ENCODE results near the gene TOR2A.

Gene TOR2A

DNA sequence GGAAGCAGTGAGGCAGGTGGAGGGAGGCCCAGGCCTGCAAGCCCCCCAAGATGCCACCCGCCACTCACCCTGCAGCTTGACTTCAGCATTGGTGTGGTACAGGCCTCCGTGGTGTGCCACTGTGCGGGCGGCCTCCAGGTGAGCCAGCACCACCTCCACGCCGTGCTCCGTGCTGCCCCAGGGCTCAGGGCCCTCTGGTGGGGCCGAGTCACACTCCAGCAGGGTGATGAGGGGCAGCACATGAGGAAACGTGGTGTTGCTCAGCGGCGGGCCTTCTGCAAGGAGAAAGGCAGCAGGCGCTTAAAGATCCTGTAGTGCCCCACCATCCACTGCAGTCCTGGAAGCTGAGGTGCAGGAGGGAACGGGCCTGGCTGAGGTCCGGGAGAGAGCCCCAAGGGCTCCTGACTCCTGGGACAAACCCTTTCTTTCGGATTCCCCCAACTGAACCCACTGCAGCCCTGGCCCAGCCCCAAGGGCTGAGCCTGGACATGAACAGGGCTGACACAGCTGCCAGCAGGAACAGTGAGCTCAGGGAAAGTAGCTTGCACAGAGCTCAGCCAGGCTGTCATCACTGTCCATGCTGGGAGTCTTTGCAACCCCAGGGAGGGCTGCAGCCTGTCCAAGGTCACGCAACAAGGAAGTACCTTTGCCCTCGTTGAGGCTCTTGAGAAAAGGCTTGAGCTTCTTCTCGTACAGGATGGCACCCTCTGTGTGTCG, 4.7 kb upstream of the TOR2A start:
- Histone ChIP-seq H3K27ac (ENCODE audit: low read depth, low read length) (no peak overlapping the region), H3K27me3 (ENCODE audit: control insufficient read depth, insufficient read depth, low read length) (peaks cover 3% of the 10 kb centered on the region; the same call in 1 of the 2 replicates), H3K4me1 (ENCODE audit: control insufficient read depth, insufficient read depth, low read length) (peaks cover 3% of the 10 kb centered on the region; the same call in 1 of the 2 replicates), H3K4me3 (ENCODE audit: low read depth, low read length) (no peak overlapping the region), H3K9me3 (ENCODE audit: control insufficient read depth, insufficient read depth, low read depth, low read length) (no peaks in the 10 kb centered on the region), H3K9ac (ENCODE audit: low read length) (no peak overlapping the region), H3K36me3 (ENCODE audit: control insufficient read depth, insufficient read depth, low read length) (no peaks in the 10 kb centered on the region)

DNA sequence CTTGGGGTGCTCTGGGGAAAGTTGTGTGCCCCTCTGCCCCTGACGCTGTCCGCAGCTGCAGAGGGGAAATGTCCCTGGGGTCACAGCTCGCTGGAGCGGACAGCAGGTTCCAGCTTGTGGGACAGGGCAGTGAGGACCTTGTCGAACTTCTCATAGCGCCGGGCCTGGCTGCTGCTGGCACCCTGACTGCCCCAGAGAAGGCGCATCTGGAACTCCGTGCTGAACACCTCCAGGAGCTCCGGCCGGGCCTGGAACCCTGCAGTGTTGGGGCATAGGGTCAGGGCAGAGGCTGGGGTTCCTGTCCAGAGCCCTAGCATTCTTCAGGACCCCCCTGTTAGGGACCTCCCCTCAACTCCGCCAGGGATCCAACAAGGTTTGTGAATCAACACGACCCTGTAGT, 3.6 kb upstream of the TOR2A start:
- no peak overlapping the region for H3K9ac ChIP-seq (ENCODE audit: low read length)
- H3K27me3 ChIP-seq (ENCODE audit: control insufficient read depth, insufficient read depth, low read length) = peaks cover 3% of the 10 kb centered on the region; the same call in 1 of the 2 replicates
- peaks cover 9% of the 10 kb centered on the region; the same call in 1 of the 2 replicates for H3K4me1 ChIP-seq (ENCODE audit: control insufficient read depth, insufficient read depth, low read length)
- H3K4me3 ChIP-seq (ENCODE audit: low read depth, low read length) = no peak overlapping the region
- no peak overlapping the region for H3K27ac ChIP-seq (ENCODE audit: low read depth, low read length)
- H3K36me3 ChIP-seq (ENCODE audit: control insufficient read depth, insufficient read depth, low read length) = no peaks in the 10 kb centered on the region
- H3K9me3 ChIP-seq (ENCODE audit: control insufficient read depth, insufficient read depth, low read depth, low read length) = no peaks in the 10 kb centered on the region

DNA sequence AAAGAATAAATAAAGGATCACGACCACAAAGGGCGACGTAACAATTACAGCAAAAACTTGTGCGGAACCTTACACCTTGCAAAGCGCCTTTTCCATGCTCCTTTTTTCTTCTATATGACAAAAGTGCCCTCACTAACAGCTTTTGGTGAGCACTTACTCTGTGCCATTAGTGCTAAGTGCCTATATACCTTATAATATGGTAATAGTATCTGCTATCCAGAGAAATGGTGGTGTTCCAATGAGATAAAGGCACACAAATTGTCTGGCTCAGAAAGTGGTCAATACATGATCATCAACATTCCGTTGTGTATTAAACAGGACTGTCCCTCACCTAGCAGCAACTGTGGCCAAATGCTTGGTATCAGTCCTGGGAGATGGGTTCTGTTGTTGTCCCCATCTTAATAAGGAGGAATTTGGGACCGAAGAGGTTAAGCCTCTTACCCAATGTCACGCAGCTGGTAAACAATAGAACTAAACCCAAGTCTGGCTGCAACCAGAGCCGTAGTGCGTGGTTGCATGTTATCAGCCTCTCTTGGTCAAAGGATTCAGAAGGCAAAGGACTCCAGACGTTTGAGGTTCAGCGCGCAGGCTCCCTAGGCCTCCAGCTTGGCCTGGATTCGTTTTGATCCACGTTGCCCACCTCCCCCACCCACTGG, 564 bp upstream of the TOR2A start:
- Histone ChIP-seq H3K9me3 (ENCODE audit: control insufficient read depth, insufficient read depth, low read depth, low read length) (no peaks in the 10 kb centered on the region), H3K9ac (ENCODE audit: low read length) (no peak overlapping the region), H3K36me3 (ENCODE audit: control insufficient read depth, insufficient read depth, low read length) (no peaks in the 10 kb centered on the region), H3K4me1 (ENCODE audit: control insufficient read depth, insufficient read depth, low read length) (peaks cover 6% of the 10 kb centered on the region; the same call in 1 of the 2 replicates), H3K27me3 (ENCODE audit: control insufficient read depth, insufficient read depth, low read length) (no peaks in the 10 kb centered on the region), H3K27ac (ENCODE audit: low read depth, low read length) (peak overlapping the region; percentile 5; the same call in 1 of the 2 replicates), H3K4me3 (ENCODE audit: low read depth, low read length) (peak overlapping the region; percentile 36)

DNA sequence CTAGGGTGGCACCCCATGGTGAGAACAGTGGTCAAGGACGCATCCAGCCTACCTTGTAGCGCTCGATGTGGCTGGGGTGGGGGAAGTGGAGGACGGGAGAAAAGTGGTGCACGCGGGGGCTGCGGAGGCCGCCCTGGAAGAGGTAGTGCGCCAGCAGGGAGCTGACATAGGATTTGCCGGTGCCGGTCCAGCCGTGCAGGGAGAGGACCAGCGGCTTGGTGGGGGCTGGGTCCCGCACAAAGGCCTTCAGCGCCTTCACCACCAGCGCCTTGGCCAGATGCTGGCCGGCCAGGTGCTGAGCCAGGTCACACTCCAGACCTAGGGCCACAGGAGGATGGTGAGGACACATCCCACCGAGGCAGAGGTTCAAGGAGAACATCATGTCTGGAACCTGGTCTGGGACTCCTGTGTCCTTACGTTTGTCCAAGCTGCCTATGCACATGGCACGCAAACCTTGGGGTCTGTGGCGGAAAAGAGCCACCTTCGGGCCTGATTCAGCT, 797 bp downstream of the TOR2A start:
- Histone ChIP-seq H3K27ac (ENCODE audit: low read depth, low read length) (no peak overlapping the region), H3K9me3 (ENCODE audit: control insufficient read depth, insufficient read depth, low read depth, low read length) (no peaks in the 10 kb centered on the region), H3K4me1 (ENCODE audit: control insufficient read depth, insufficient read depth, low read length) (peaks cover 6% of the 10 kb centered on the region; the same call in 1 of the 2 replicates), H3K9ac (ENCODE audit: low read length) (no peak overlapping the region), H3K36me3 (ENCODE audit: control insufficient read depth, insufficient read depth, low read length) (no peaks in the 10 kb centered on the region), H3K27me3 (ENCODE audit: control insufficient read depth, insufficient read depth, low read length) (no peaks in the 10 kb centered on the region), H3K4me3 (ENCODE audit: low read depth, low read length) (peak overlapping the region; percentile 73)

DNA sequence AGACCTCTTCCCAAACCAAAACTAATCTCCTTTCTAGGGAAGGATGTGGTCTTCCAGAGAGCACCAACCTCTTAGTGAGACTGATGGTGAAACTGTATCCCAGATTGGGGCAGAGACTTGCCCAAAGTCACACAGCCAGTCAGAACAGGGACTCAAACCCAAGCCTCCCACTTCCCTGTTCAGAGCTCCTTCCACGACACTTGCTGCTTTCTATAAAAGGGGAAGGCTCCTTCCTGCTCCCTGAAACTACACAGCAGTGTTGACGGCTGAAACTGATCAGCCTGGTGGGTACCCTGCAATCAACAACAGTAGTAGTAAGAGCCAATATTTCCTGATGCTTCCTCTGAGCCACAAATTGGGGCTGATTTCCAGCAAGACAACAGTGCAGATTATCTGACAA, 1.5 kb downstream of the TOR2A start:
- no peak overlapping the region for H3K4me3 ChIP-seq (ENCODE audit: low read depth, low read length)
- no peaks in the 10 kb centered on the region for H3K9me3 ChIP-seq (ENCODE audit: control insufficient read depth, insufficient read depth, low read depth, low read length)
- no peak overlapping the region for H3K9ac ChIP-seq (ENCODE audit: low read length)
- H3K27ac ChIP-seq (ENCODE audit: low read depth, low read length) = no peak overlapping the region
- H3K27me3 ChIP-seq (ENCODE audit: control insufficient read depth, insufficient read depth, low read length) = no peaks in the 10 kb centered on the region
- no peaks in the 10 kb centered on the region for H3K36me3 ChIP-seq (ENCODE audit: control insufficient read depth, insufficient read depth, low read length)
- peaks cover 6% of the 10 kb centered on the region; the same call in 1 of the 2 replicates for H3K4me1 ChIP-seq (ENCODE audit: control insufficient read depth, insufficient read depth, low read length)

DNA sequence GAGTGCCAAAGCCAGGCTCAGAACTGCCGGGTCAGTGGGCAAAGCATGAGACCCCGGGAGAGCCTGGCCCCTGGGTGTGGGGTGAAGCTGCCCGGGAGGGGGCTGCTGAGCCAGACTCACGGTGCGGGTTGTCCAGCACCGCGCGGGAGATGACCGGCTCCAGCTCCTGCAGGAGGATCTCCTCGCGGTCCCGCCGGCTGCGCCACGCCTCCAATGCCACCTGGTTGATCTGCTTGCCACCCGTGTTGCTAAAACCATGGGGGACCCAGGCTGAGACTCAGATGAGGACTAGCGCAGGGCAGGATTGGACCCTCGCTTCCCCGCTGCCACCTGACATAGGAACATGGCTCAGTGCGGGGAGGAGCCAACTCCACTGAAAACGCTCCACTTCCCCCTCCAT, 2.6 kb downstream of the TOR2A start:
- Histone ChIP-seq H3K4me3 (ENCODE audit: low read depth, low read length) (no peak overlapping the region), H3K9me3 (ENCODE audit: control insufficient read depth, insufficient read depth, low read depth, low read length) (no peaks in the 10 kb centered on the region), H3K27me3 (ENCODE audit: control insufficient read depth, insufficient read depth, low read length) (no peaks in the 10 kb centered on the region), H3K4me1 (ENCODE audit: control insufficient read depth, insufficient read depth, low read length) (peaks cover 6% of the 10 kb centered on the region; the same call in 1 of the 2 replicates), H3K9ac (ENCODE audit: low read length) (no peak overlapping the region), H3K27ac (ENCODE audit: low read depth, low read length) (no peak overlapping the region), H3K36me3 (ENCODE audit: control insufficient read depth, insufficient read depth, low read length) (no peaks in the 10 kb centered on the region)

DNA sequence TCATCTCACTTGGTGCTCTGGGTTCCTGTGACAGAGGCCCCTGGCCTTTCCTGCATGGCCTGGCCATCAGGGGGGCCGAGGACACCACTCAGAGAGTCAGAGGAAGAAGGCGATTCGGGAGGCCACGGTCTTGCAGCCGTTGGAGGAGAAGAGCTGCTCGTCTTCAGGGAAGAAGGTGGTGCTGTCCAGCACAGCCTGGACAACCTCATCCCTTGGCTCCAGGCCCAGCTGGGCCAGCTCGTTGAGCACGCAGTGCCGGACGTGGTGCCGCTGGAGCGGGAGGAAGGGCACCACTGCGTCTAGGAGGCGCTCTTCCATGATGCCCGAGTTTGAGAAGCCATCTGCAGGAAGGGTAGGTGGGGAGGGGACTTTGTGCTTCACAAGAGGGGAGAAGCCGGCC, 3.2 kb downstream of the TOR2A start:
- Histone ChIP-seq H3K9ac (ENCODE audit: low read length) (no peak overlapping the region), H3K4me3 (ENCODE audit: low read depth, low read length) (no peak overlapping the region), H3K4me1 (ENCODE audit: control insufficient read depth, insufficient read depth, low read length) (peaks cover 6% of the 10 kb centered on the region; the same call in 1 of the 2 replicates), H3K36me3 (ENCODE audit: control insufficient read depth, insufficient read depth, low read length) (no peaks in the 10 kb centered on the region), H3K27me3 (ENCODE audit: control insufficient read depth, insufficient read depth, low read length) (no peaks in the 10 kb centered on the region), H3K9me3 (ENCODE audit: control insufficient read depth, insufficient read depth, low read depth, low read length) (no peaks in the 10 kb centered on the region), H3K27ac (ENCODE audit: low read depth, low read length) (no peak overlapping the region)

DNA sequence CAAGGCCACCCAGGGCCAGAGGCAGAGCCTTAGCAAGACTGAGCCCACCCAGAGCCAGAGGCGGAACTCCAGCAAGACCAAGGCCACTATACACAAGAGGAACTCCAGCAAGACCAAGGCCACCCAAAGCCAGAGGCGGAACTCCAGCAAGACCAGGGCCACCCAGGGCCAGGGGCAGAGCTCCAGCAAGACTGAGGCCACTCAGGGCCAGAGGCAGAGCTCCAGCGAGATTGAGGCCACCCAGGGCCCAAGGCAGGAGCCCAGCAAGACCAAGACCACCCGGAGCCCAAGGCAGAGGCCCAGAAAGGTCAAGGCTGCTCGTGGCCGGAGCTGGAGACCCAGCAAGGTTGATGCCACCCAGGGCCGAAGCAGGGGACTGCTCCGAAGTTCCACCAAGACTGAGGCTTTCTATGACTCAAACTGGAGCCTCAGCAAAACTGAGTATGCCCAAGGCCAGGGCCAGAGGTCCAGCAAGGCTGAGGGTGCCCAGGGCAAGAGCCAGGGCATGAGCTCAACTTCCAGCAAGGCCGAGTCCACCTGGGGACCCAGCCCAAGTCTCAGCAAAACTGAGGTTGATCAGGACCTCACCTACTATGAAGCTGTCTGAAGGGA, 4.2 kb downstream of the TOR2A start:
- Histone ChIP-seq H3K27ac (ENCODE audit: low read depth, low read length) (no peak overlapping the region), H3K36me3 (ENCODE audit: control insufficient read depth, insufficient read depth, low read length) (no peaks in the 10 kb centered on the region)

DNA sequence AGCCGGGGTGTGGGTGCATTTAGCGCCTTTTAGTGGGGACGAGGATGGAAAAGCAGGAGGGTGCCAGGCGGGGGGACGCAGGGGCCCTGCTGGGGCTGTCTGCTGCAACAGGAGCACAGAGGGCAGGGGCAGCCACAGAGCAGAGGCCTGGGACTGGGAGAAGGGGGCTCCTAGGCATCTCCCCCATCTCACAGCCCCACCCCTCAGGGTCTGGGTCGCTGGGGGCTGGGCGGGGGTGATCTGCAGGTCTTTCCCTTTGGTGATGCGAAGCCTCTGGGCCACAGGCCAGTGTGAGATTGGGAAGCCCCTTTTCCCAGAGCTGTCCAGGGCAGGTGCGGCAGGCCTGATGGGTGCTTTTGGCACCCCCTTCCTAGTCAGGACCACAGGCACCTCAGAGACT, 4.8 kb downstream of the TOR2A start:
- H3K27ac ChIP-seq (ENCODE audit: low read depth, low read length) = no peak overlapping the region

More for the DNA sequence above, 4.2 kb downstream of the TOR2A start:
- Histone ChIP-seq H3K4me1 (ENCODE audit: control insufficient read depth, insufficient read depth, low read length) (peaks cover 6% of the 10 kb centered on the region; the same call in 1 of the 2 replicates), H3K9me3 (ENCODE audit: control insufficient read depth, insufficient read depth, low read depth, low read length) (no peaks in the 10 kb centered on the region), H3K4me3 (ENCODE audit: low read depth, low read length) (no peak overlapping the region), H3K9ac (ENCODE audit: low read length) (no peak overlapping the region), H3K27me3 (ENCODE audit: control insufficient read depth, insufficient read depth, low read length) (no peaks in the 10 kb centered on the region)

DNA sequence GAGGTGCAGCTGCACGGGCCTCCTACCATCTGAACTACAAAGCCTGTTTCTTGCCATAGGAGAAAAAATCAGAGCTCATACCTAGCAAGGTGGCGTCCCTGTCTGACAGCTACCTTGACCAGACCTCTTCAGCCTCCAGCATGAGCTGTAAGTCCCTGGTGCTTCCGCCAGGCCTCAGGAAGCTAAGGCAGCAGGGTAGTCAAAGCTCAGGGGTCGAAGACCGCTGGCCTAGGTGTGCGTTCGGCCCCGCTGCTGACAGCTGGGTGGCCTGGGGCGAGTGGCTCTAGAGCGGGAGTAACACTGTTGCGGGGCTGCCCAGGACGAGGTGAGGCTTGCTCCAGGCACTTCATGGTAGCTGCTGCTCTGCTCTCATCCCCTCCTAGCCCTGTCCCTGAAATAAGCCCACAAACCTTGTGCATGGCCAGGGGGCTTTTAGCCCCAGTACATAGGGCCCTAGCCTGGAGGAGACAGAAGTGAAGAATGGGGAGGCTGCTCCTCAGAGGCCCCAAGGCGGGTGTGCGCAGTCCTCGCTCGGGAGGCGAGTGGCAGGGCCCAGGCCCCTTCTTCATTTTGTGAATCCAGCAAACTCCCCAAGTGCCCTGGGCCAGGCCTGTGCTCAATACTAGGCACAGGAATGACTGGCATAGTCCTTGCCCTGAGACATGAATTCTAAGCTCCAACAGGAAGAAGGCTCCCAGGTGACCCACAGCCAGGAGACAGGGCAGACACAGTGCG, 5.4 kb downstream of the TOR2A start:
- H3K9ac ChIP-seq (ENCODE audit: low read length) = no peak overlapping the region

More for the DNA sequence above, 4.8 kb downstream of the TOR2A start:
- Histone ChIP-seq H3K4me1 (ENCODE audit: control insufficient read depth, insufficient read depth, low read length) (peaks cover 6% of the 10 kb centered on the region; the same call in 1 of the 2 replicates), H3K27me3 (ENCODE audit: control insufficient read depth, insufficient read depth, low read length) (no peaks in the 10 kb centered on the region), H3K9ac (ENCODE audit: low read length) (no peak overlapping the region), H3K9me3 (ENCODE audit: control insufficient read depth, insufficient read depth, low read depth, low read length) (no peaks in the 10 kb centered on the region), H3K4me3 (ENCODE audit: low read depth, low read length) (no peak overlapping the region), H3K36me3 (ENCODE audit: control insufficient read depth, insufficient read depth, low read length) (no peaks in the 10 kb centered on the region)

More for the DNA sequence above, 5.4 kb downstream of the TOR2A start:
- Histone ChIP-seq H3K36me3 (ENCODE audit: control insufficient read depth, insufficient read depth, low read length) (no peaks in the 10 kb centered on the region), H3K27me3 (ENCODE audit: control insufficient read depth, insufficient read depth, low read length) (no peaks in the 10 kb centered on the region), H3K4me1 (ENCODE audit: control insufficient read depth, insufficient read depth, low read length) (peaks cover 6% of the 10 kb centered on the region; the same call in 1 of the 2 replicates), H3K27ac (ENCODE audit: low read depth, low read length) (no peak overlapping the region), H3K9me3 (ENCODE audit: control insufficient read depth, insufficient read depth, low read depth, low read length) (no peaks in the 10 kb centered on the region), H3K4me3 (ENCODE audit: low read depth, low read length) (no peak overlapping the region)
